GM12878 (cell line): ENCODE results near the gene PHC2. TPM values are rescaled to one million over a fixed set of nuclear protein-coding genes. Genes with fewer than 3 reads are reported as not detected.

ENCODE experiments used
- ATAC-seq: fragments of 200-7000 bp; cut with Tn5 transposase; 3 replicates; pipeline ENCODE4 v1.9.1; 2020; ENCODE audit warnings: mild to moderate bottlenecking, moderate library complexity
- BruUV-seq: library from RNA; stranded (reverse); fragments of 400-500 nt; replicated peaks from 2 replicates; lab custom pipeline; 2021; lab: Mats Ljungman, UMichigan
- CTCF ChIA-PET: fragments of 300-600 bp; sonication (Branson Sonifier 250); formaldehyde crosslinking; extraction: SDS; loops from one replicate; lab custom pipeline; 2021; ENCODE audit warnings: inconsistent platforms; lab: Yijun Ruan, JAX
- POLR2A ChIA-PET: fragments of 350-600 bp; formaldehyde crosslinking; extraction: SDS; loops from one replicate; lab custom pipeline; 2021; ENCODE audit warnings: inconsistent platforms; lab: Charles Lee
- RAD21 ChIA-PET: fragments of 300-600 bp; sonication (Branson Sonifier 250); formaldehyde crosslinking; loops from one replicate; lab custom pipeline; 2023; ENCODE audit warnings: antibody characterized with exemption; ENCODE audit not compliant: unreplicated experiment; lab: Charles Lee
- SMC1A ChIA-PET: fragments of 300-600 bp; sonication (Branson Sonifier 250); formaldehyde crosslinking; loops from one replicate; lab custom pipeline; 2023; ENCODE audit not compliant: unreplicated experiment, uncharacterized antibody; lab: Charles Lee
- DNase-seq: peaks from one replicate; pipeline ENCODE4 v3.0.0-alpha.2; 2011; ENCODE audit warnings: low read depth, low spot score
- FAIRE-seq: peaks from 3 replicates; lab custom pipeline; 2011; peaks lifted over from hg19 to GRCh38; lab: Jason Lieb, UNC
- H2AFZ ChIP-seq: 2 replicates; pipeline ENCODE4 v1.6.0; 2011; ENCODE audit warnings: low read depth, low read length, control low read depth; ENCODE audit not compliant: control insufficient read depth
- H3K27ac ChIP-seq: 2 replicates; pipeline ENCODE4 v1.5.1; 2011; ENCODE audit warnings: control low read depth; ENCODE audit not compliant: control insufficient read depth, insufficient read depth
- H3K27me3 ChIP-seq, 2 experiments: replicated peaks in 1 of 2; 2 replicates each; pipeline versions ENCODE4 v1.6.0 to v1.6.1; 2011; ENCODE audit warnings: low read length in 1 of 2; ENCODE audit not compliant: control insufficient read depth in 2 of 2, insufficient read depth in 2 of 2
- H3K36me3 ChIP-seq, 2 experiments: 2 replicates each; pipeline ENCODE4 v1.5.1; 2011; ENCODE audit warnings: low read length in 1 of 2; ENCODE audit not compliant: control insufficient read depth in 2 of 2, insufficient read depth in 2 of 2
- H3K4me1 ChIP-seq: 2 replicates; pipeline ENCODE4 v1.6.1; 2011; ENCODE audit warnings: mild to moderate bottlenecking, low read length, moderate library complexity, mixed read lengths; ENCODE audit not compliant: control insufficient read depth, insufficient read depth
- H3K4me2 ChIP-seq: 2 replicates; pipeline ENCODE4 v1.6.0; 2011; ENCODE audit warnings: control low read depth; ENCODE audit not compliant: control insufficient read depth, insufficient read depth
- H3K4me3 ChIP-seq: fragments of 200-600 bp; sonication (generic); 2 replicates; pipeline ENCODE4 v1.5.1; 2016
- H3K79me2 ChIP-seq: 2 replicates; pipeline ENCODE4 v1.6.0; 2011; ENCODE audit warnings: low read length; ENCODE audit not compliant: control insufficient read depth, insufficient read depth
- H3K9ac ChIP-seq: 2 replicates; pipeline ENCODE4 v1.8.0; 2011; ENCODE audit warnings: low read length, control low read depth, mixed read lengths; ENCODE audit not compliant: control insufficient read depth, insufficient read depth
- H3K9me3 ChIP-seq: replicated peaks from 3 replicates; pipeline ENCODE4 v1.5.1; 2011; ENCODE audit warnings: mild to moderate bottlenecking, low read length; ENCODE audit not compliant: control insufficient read depth, insufficient read depth
- H4K20me1 ChIP-seq: 2 replicates; pipeline ENCODE4 v1.6.0; 2011; ENCODE audit not compliant: control insufficient read depth, insufficient read depth
- CBFB ChIP-seq: IDR thresholded peaks from 2 replicates; pipeline ENCODE4 v1.6.1; 2016; ENCODE audit warnings: antibody characterized with exemption, low read depth
- CEBPB ChIP-seq, 2 experiments: fragments of 150-350 bp in 1 of 2; IDR thresholded peaks; 2 replicates each; pipeline ENCODE4 v1.6.1; 2012 to 2014; ENCODE audit warnings: low read depth in 2 of 2, low read length in 2 of 2, borderline replicate concordance in 1 of 2, inconsistent platforms in 1 of 2
- HDAC2 ChIP-seq: fragments of 200-600 bp; sonication (generic); IDR thresholded peaks from 2 replicates; pipeline ENCODE4 v1.6.1; 2017
- LARP7 ChIP-seq: fragments of 450-650 bp; IDR thresholded peaks from 2 replicates; pipeline ENCODE4 v1.6.1; 2017; ENCODE audit warnings: mild to moderate bottlenecking
- MAX ChIP-seq: IDR thresholded peaks from 2 replicates; pipeline ENCODE4 v1.6.1; 2012; ENCODE audit warnings: low read depth, low read length, improper control_type of control experiment
- MTA2 ChIP-seq: fragments of 450-650 bp; IDR thresholded peaks from 2 replicates; pipeline ENCODE4 v1.6.1; 2016; ENCODE audit warnings: low read depth, mild to moderate bottlenecking, moderate library complexity
- NR2C1 ChIP-seq: fragments of 450-650 bp; IDR thresholded peaks from 2 replicates; pipeline ENCODE4 v1.6.1; 2017; ENCODE audit warnings: antibody characterized with exemption, mild to moderate bottlenecking, moderate library complexity
- RFX5 ChIP-seq: IDR thresholded peaks from 2 replicates; pipeline ENCODE4 v1.6.1; 2011; ENCODE audit warnings: low read depth, low read length, improper control_type of control experiment
- TBL1XR1 ChIP-seq: IDR thresholded peaks from 2 replicates; pipeline ENCODE4 v1.6.1; 2012; ENCODE audit warnings: low read depth, low read length, improper control_type of control experiment
- TCF3 ChIP-seq: IDR thresholded peaks from 2 replicates; pipeline ENCODE4 v1.6.1; 2012; ENCODE audit warnings: low read depth, mild to moderate bottlenecking, low read length, borderline replicate concordance; ENCODE audit not compliant: insufficient read depth
- YY1 ChIP-seq: IDR thresholded peaks from 2 replicates; pipeline ENCODE4 v1.6.1; 2011; ENCODE audit warnings: low read depth, mild to moderate bottlenecking, low read length
- WGBS: methylation state at CpG from one replicate; pipeline ENCODE4 v1.1.6; 2016; ENCODE audit warnings: low lambda C conversion rate; ENCODE audit not compliant: insufficient replicate concordance, insufficient coverage; ENCODE audit errors: missing lambda C conversion rate; 5-methylcytosine and 5-hydroxymethylcytosine counted together
- in situ Hi-C: fragments of 300-500 bp; cut with MboI; formaldehyde crosslinking; loops from 9 replicates; pipeline ENCODE4 v1.14.3; 2018; ENCODE audit warnings: mixed read lengths
- intact Hi-C: fragments of 100-400 bp; cut with micrococcal nuclease; formaldehyde crosslinking; loops from one replicate; pipeline ENCODE4 v1.14.2; 2022; ENCODE audit not compliant: unreplicated experiment
- polyA plus RNA-seq, 11 experiments: library from polyadenylated mRNA; depleted of rRNA in 4 of 11; unstranded in 6 of 11; stranded (reverse) in 5 of 11; fragments of >200 nt; fragmentation: Nextera tagmentation in 4 of 11; fragmentation: Illumina TruSeq in 1 of 11; extraction: Ambion mirVana in 4 of 11; extraction: Trizol in 1 of 11; gene quantifications; 1 replicate in 1 of 11; 2 replicates in 10 of 11; pipeline versions ENCODE4 v1.2.1 to v1.2.3, GENCODE V29; 2011 to 2016; ENCODE audit warnings: inconsistent platforms in 2 of 11, missing spikeins in 2 of 11, low read depth in 1 of 11
- total RNA-seq, 4 experiments: library from RNA; depleted of rRNA in 3 of 4; stranded (reverse); fragments of >200 nt in 3 of 4; fragmentation: Illumina TruSeq in 1 of 4; extraction: Trizol in 1 of 4; gene quantifications; 2 replicates each; pipeline versions ENCODE4 v1.2.1 to v1.2.3, GENCODE V29; 2013 to 2021

The PHC2 gene
- total and polyA plus RNA-seq, 10 of the 15 experiments (the other 5 are each of a cell fraction or from before 2014, with no cell fraction given) = 2.0 to 35.9 (median 16.4) TPM

- Histone ChIP-seq H3K9me3 (no peaks in the 10 kb centered on the region; the same call in 2 of the 3 replicates), H2AFZ (no peak overlapping the region), H3K9ac (no peak overlapping the region), H3K4me3 (no peak overlapping the region), H3K4me2 (no peak overlapping the region), H3K36me3 (peaks cover 0 to 3% of the 10 kb centered on the region in 2 experiments; a peak in 3 of 4 replicates), H3K27me3 (no peaks in the 10 kb centered on the region), H3K27ac (no peak overlapping the region), H3K4me1 (no peaks in the 10 kb centered on the region), H3K79me2 (no peaks in the 10 kb centered on the region), H4K20me1 (no peaks in the 10 kb centered on the region)
- WGBS = 74% methylated on average over 13 of the region's 13 CpGs
- SMC1A ChIA-PET = interaction anchor here (1.1 to 7.5 kb wide), 7 partner anchors 21 to 318 kb away, joined by 3 to 149 read pairs (median 6); partner anchors contain the start of gene ZSCAN20
- ATAC-seq (no peak), DNase-seq (no peak), FAIRE-seq (no peak)
- RAD21 ChIA-PET = interaction anchor here (0.6 to 6.0 kb wide), 6 partner anchors 69 to 316 kb away, joined by 3 to 103 read pairs (median 7); partner anchors contain the start of gene ZSCAN20
- CTCF ChIA-PET = interaction anchor here (0.9 to 7.8 kb wide), 18 partner anchors 11 to 176 kb away, joined by 3 to 239 read pairs (median 5); partner anchors contain the start of gene ZSCAN20
- BruUV-seq = no TSS peak
- POLR2A ChIA-PET = interaction anchor here (0.6 kb wide), 1 partner anchor 331 kb away, joined by 3 read pairs; no protein-coding TSS in a partner anchor
- in situ Hi-C loops (loop anchor here (5.0 kb wide), 3 partner anchors 73 to 318 kb away; no protein-coding TSS in a partner anchor), intact Hi-C loops (loop anchor here (1.0 to 5.0 kb wide), 5 partner anchors 73 to 318 kb away; no protein-coding TSS in a partner anchor)
- TF ChIP-seq TCF3 (no peak), MTA2 (no peak), HDAC2 (no peak), CEBPB (IDR thresholded peaks at IDR 0.05; ENCODE audit: borderline replicate concordance in 1 of 2, low read depth in 2 of 2, low read length in 2 of 2) (no peak), CBFB (no peak), LARP7 (no peak), MAX (no peak), TBL1XR1 (no peak), RFX5 (no peak), YY1 (no peak), NR2C1 (no peak)
- TF ChIP-seq, all 136 proteins: peak for 0
Observed at GRCh38 chr1:33294071-33295010, 136.6 kb downstream of the PHC2 start.
